SK-N-SH (cell line): Measurements from ENCODE around the gene SHB. TPM values are rescaled to one million over a fixed set of nuclear protein-coding genes. Genes with fewer than 3 reads are reported as not detected.

Experiments
- CTCF ChIA-PET: fragments of 300-600, 350-600 bp; formaldehyde crosslinking; extraction: SDS; loops from one replicate; lab custom pipeline; 2021; lab: Yijun Ruan, JAX
- POLR2A ChIA-PET: fragments of 350-600 bp; sonication (Branson Sonifier 250); formaldehyde crosslinking; extraction: SDS; loops from one replicate; lab custom pipeline; 2020; ENCODE audit warnings: antibody characterized with exemption, inconsistent platforms; lab: Yijun Ruan, JAX
- DNase-seq: peaks from one replicate; pipeline ENCODE4 v3.0.0; 2012
- H2AFZ ChIP-seq: fragments of 200-600 bp; sonication (generic); 2 replicates; pipeline ENCODE4 v1.8.1; 2016; ENCODE audit warnings: antibody characterized with exemption, mild to moderate bottlenecking, low read depth
- H3F3A ChIP-seq: fragments of 200-600 bp; sonication (generic); replicated peaks from 2 replicates; pipeline ENCODE3; 2016; ENCODE audit warnings: antibody characterized with exemption, mild to moderate bottlenecking; ENCODE audit not compliant: insufficient read depth
- H3K27ac ChIP-seq, 2 experiments: fragments of 200-500 bp in 1 of 2; fragments of 200-600 bp in 1 of 2; sonication (Bioruptor generic) in 1 of 2; sonication (generic), shearing (Covaris generic) in 1 of 2; 2 replicates each; pipeline versions ENCODE4 v1.5.1 to v1.6.1; 2014 to 2016; ENCODE audit warnings: low read depth in 2 of 2, inconsistent platforms in 1 of 2, low read length in 1 of 2, mild to moderate bottlenecking in 1 of 2, mixed read lengths in 1 of 2
- H3K27me3 ChIP-seq: fragments of 200-600 bp; sonication (generic), shearing (Covaris generic); 2 replicates; pipeline ENCODE4 v1.6.1; 2016; ENCODE audit warnings: mixed run types; ENCODE audit not compliant: insufficient read depth
- H3K36me3 ChIP-seq, 2 experiments: fragments of 200-500 bp in 1 of 2; fragments of 200-600 bp in 1 of 2; sonication (Bioruptor generic) in 1 of 2; sonication (generic) in 1 of 2; replicated peaks in 1 of 2; 2 replicates each; pipeline versions ENCODE3 to v1.5.1; 2014 to 2016; ENCODE audit warnings: low read length in 1 of 2, mild to moderate bottlenecking in 1 of 2; ENCODE audit not compliant: insufficient read depth in 2 of 2, control insufficient read depth in 1 of 2
- H3K4me1 ChIP-seq, 2 experiments: fragments of 200-500 bp in 1 of 2; fragments of 200-600 bp in 1 of 2; sonication (Bioruptor generic) in 1 of 2; sonication (generic), shearing (Covaris generic) in 1 of 2; 2 replicates each; pipeline versions ENCODE4 v1.5.1 to v1.6.1; 2014 to 2016; ENCODE audit warnings: low read depth in 1 of 2, low read length in 1 of 2, mixed run types in 1 of 2; ENCODE audit not compliant: insufficient read depth in 2 of 2, control insufficient read depth in 1 of 2
- H3K4me2 ChIP-seq: fragments of 200-600 bp; sonication (generic), shearing (Covaris generic); 2 replicates; pipeline ENCODE4 v1.6.1; 2017; ENCODE audit warnings: mixed run types
- H3K4me3 ChIP-seq, 2 experiments: fragments of 200-500 bp in 1 of 2; fragments of 200-600 bp in 1 of 2; sonication (Bioruptor generic) in 1 of 2; sonication (generic), shearing (Covaris generic) in 1 of 2; 2 replicates each; pipeline versions ENCODE4 v1.5.1 to v1.8.1; 2014 to 2016; ENCODE audit warnings: low read depth in 2 of 2, inconsistent platforms in 1 of 2, low read length in 1 of 2, mild to moderate bottlenecking in 1 of 2, mixed read lengths in 1 of 2, moderate library complexity in 1 of 2
- H3K79me2 ChIP-seq: fragments of 200-600 bp; sonication (generic); 2 replicates; pipeline ENCODE4 v1.8.1; 2017; ENCODE audit warnings: mild to moderate bottlenecking; ENCODE audit not compliant: insufficient read depth
- H3K9ac ChIP-seq: fragments of 200-600 bp; sonication (generic); 2 replicates; pipeline ENCODE4 v1.6.1; 2017; ENCODE audit warnings: mixed run types
- H3K9me2 ChIP-seq: fragments of 200-600 bp; sonication (generic); 2 replicates; pipeline ENCODE4 v1.6.1; 2017; ENCODE audit warnings: mixed run types
- H3K9me3 ChIP-seq: fragments of 200-600 bp; sonication (generic); 2 replicates; pipeline ENCODE4 v1.6.1; 2017; ENCODE audit warnings: mixed run types, mild to moderate bottlenecking, moderate library complexity
- H4K20me1 ChIP-seq: fragments of 200-600 bp; sonication (generic); 2 replicates; pipeline ENCODE4 v1.6.1; 2017; ENCODE audit warnings: mild to moderate bottlenecking, mixed run types; ENCODE audit not compliant: insufficient read depth
- CHD2 ChIP-seq: fragments of 150-350 bp; IDR thresholded peaks from 2 replicates; pipeline ENCODE4 v1.6.1; 2018; ENCODE audit warnings: low read length; ENCODE audit not compliant: partially characterized antibody
- ELF1 ChIP-seq: IDR thresholded peaks from 2 replicates; pipeline ENCODE4 v1.4.0; 2012
- EP300 ChIP-seq, 2 experiments: IDR thresholded peaks; 2 replicates each; pipeline versions ENCODE4 v1.4.0 to v1.6.1; 2012; ENCODE audit warnings: borderline replicate concordance in 1 of 2, low read depth in 1 of 2, low read length in 1 of 2
- EZH2phosphoT487 ChIP-seq: fragments of 200-600 bp; sonication (generic); IDR thresholded peaks from 2 replicates; pipeline ENCODE4 v1.6.1; 2017; ENCODE audit warnings: low read depth, mixed run types, mild to moderate bottlenecking, antibody characterized with exemption, moderate library complexity, borderline replicate concordance
- FOSL2 ChIP-seq: IDR thresholded peaks from 2 replicates; pipeline ENCODE4 v1.4.0; 2012; ENCODE audit warnings: low read depth, mild to moderate bottlenecking, moderate library complexity, borderline replicate concordance
- GATA2 ChIP-seq: sonication (generic); formaldehyde crosslinking; IDR thresholded peaks from 2 replicates; pipeline ENCODE4 v1.5.0; 2020; ENCODE audit warnings: mild to moderate bottlenecking, missing genetic modification reagents
- MAX ChIP-seq: IDR thresholded peaks from 2 replicates; pipeline ENCODE4 v1.4.0; 2012; ENCODE audit warnings: low read depth
- POLR2AphosphoS5 ChIP-seq: IDR thresholded peaks from 2 replicates; pipeline ENCODE4 v1.6.1; 2012; ENCODE audit warnings: low read depth, low read length
- RAD21 ChIP-seq: IDR thresholded peaks from 2 replicates; pipeline ENCODE4 v1.6.1; 2012; ENCODE audit warnings: mild to moderate bottlenecking, low read length
- SMC3 ChIP-seq: IDR thresholded peaks from 2 replicates; pipeline ENCODE4 v1.6.1; 2012; ENCODE audit warnings: low read depth, low read length, improper control_type of control experiment
- WGBS: methylation state at CpG from one replicate; pipeline ENCODE4 v1.1.6; 2017; ENCODE audit warnings: low lambda C conversion rate; 5-methylcytosine and 5-hydroxymethylcytosine counted together
- polyA plus RNA-seq, 3 experiments: library from polyadenylated mRNA; depleted of rRNA; stranded (reverse); fragments of >200 nt; gene quantifications; 2 replicates each; pipeline ENCODE4 v1.2.3, GENCODE V29; 2012
- TF ChIP-seq, protein P1 (sequence below): fragments of 150-350 bp; IDR thresholded peaks from 2 replicates; pipeline ENCODE4 v1.6.1; 2017; ENCODE audit warnings: antibody characterized with exemption, low read length, low read depth, borderline replicate concordance
- TF ChIP-seq, protein P2 (sequence below): IDR thresholded peaks from 2 replicates; pipeline ENCODE4 v1.4.0; 2012; ENCODE audit warnings: low read depth, borderline replicate concordance
- TF ChIP-seq, protein P3 (sequence below): fragments of 200-600 bp; sonication (generic); IDR thresholded peaks from 2 replicates; pipeline ENCODE4 v1.6.1; 2017; ENCODE audit warnings: antibody characterized with exemption, mild to moderate bottlenecking, moderate library complexity
- TF ChIP-seq, protein P4 (sequence below): IDR thresholded peaks from 2 replicates; pipeline ENCODE4; 2012

The SHB gene
- polyA plus RNA-seq, 1 of the 3 experiments (the other 2 are of a cell fraction) = 26.0 TPM

- TF ChIP-seq, protein P1, sequence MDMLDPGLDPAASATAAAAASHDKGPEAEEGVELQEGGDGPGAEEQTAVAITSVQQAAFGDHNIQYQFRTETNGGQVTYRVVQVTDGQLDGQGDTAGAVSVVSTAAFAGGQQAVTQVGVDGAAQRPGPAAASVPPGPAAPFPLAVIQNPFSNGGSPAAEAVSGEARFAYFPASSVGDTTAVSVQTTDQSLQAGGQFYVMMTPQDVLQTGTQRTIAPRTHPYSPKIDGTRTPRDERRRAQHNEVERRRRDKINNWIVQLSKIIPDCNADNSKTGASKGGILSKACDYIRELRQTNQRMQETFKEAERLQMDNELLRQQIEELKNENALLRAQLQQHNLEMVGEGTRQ = no peak
- TF ChIP-seq EP300 (IDR thresholded peaks at IDR 0.05; ENCODE audit: borderline replicate concordance in 1 of 2, low read depth in 1 of 2, low read length in 1 of 2) (no peak), MAX (no peak), EZH2phosphoT487 (no peak), FOSL2 (no peak), ELF1 (no peak), GATA2 (no peak), POLR2AphosphoS5 (no peak)
- TF ChIP-seq, protein P2, sequence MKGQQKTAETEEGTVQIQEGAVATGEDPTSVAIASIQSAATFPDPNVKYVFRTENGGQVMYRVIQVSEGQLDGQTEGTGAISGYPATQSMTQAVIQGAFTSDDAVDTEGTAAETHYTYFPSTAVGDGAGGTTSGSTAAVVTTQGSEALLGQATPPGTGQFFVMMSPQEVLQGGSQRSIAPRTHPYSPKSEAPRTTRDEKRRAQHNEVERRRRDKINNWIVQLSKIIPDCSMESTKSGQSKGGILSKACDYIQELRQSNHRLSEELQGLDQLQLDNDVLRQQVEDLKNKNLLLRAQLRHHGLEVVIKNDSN = no peak
Observed at GRCh38 chr9:38058452-38059232, 10.4 kb downstream of the SHB start (continued).

- Histone ChIP-seq H3K4me3 (no peak overlapping the region), H3F3A (no peaks in the 10 kb centered on the region)
- TF ChIP-seq, protein P3, sequence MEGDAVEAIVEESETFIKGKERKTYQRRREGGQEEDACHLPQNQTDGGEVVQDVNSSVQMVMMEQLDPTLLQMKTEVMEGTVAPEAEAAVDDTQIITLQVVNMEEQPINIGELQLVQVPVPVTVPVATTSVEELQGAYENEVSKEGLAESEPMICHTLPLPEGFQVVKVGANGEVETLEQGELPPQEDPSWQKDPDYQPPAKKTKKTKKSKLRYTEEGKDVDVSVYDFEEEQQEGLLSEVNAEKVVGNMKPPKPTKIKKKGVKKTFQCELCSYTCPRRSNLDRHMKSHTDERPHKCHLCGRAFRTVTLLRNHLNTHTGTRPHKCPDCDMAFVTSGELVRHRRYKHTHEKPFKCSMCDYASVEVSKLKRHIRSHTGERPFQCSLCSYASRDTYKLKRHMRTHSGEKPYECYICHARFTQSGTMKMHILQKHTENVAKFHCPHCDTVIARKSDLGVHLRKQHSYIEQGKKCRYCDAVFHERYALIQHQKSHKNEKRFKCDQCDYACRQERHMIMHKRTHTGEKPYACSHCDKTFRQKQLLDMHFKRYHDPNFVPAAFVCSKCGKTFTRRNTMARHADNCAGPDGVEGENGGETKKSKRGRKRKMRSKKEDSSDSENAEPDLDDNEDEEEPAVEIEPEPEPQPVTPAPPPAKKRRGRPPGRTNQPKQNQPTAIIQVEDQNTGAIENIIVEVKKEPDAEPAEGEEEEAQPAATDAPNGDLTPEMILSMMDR = no peak
- TF ChIP-seq GATA2 = no peak
- TF ChIP-seq, protein P4, sequence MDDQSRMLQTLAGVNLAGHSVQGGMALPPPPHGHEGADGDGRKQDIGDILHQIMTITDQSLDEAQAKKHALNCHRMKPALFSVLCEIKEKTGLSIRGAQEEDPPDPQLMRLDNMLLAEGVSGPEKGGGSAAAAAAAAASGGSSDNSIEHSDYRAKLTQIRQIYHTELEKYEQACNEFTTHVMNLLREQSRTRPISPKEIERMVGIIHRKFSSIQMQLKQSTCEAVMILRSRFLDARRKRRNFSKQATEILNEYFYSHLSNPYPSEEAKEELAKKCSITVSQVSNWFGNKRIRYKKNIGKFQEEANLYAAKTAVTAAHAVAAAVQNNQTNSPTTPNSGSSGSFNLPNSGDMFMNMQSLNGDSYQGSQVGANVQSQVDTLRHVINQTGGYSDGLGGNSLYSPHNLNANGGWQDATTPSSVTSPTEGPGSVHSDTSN = no peak
- TF ChIP-seq MAX = no peak
- TF ChIP-seq, protein P2 = no peak
- no peak for TF ChIP-seq SMC3
- TF ChIP-seq RAD21 = no peak
- TF ChIP-seq, protein P1 = no peak
- TF ChIP-seq CHD2 = no peak
- TF ChIP-seq, all 33 proteins: peak for 0
- DNase-seq = no peak
- Histone ChIP-seq H3K27ac (peak overlapping the region; percentile 25 to 43; a peak in 3 of 4 replicates), H4K20me1 (peaks cover 96% of the 10 kb centered on the region), H3K36me3 (peaks cover 15 to 26% of the 10 kb centered on the region in 2 experiments), H3K9me2 (no peaks in the 10 kb centered on the region), H3K27me3 (no peaks in the 10 kb centered on the region), H3K4me2 (peak overlapping the region; percentile 15; the same call in 1 of the 2 replicates), H3K9ac (no peak overlapping the region), H3K79me2 (peaks cover 99% of the 10 kb centered on the region), H3K9me3 (no peaks in the 10 kb centered on the region), H3K4me1 (peaks cover 40 to 46% of the 10 kb centered on the region in 2 experiments; a peak in 2 of 4 replicates), H2AFZ (no peak overlapping the region)
- 88% methylated on average over 7 of the region's 7 CpGs for WGBS
- ChIA-PET CTCF (interaction anchor here (1.1 kb wide), 1 partner anchor 144 kb away, joined by 3 read pairs; no protein-coding TSS in a partner anchor), POLR2A (no interaction called here)
Observed at GRCh38 chr9:38057416-38058195, 11.4 kb downstream of the SHB start.
